ENCODE data around the gene TCIRG1. TPM values are rescaled to one million over a fixed set of nuclear protein-coding genes. Genes with fewer than 3 reads are reported as not detected.

The TCIRG1 gene
- total RNA-seq, 2 donors from 2014 or later = 217 to 244 TPM

GRCh38 chr11:68012044-68012842 lies 26.6 kb upstream of the TCIRG1 start:
- H3K4me3 Mint-ChIP-seq = no peak overlapping the region
- H3K36me3 Mint-ChIP-seq (ENCODE audit: low read depth) = no peaks in the 10 kb centered on the region
- H3K9me3 Mint-ChIP-seq = no peaks in the 10 kb centered on the region
- no peaks in the 10 kb centered on the region for H3K4me1 Mint-ChIP-seq
- no peak overlapping the region for H3K27ac Mint-ChIP-seq
- no peak for ATAC-seq (replicated peaks)
- no peaks in the 10 kb centered on the region for H3K27me3 Mint-ChIP-seq

GRCh38 chr11:68012843-68013610 lies 25.8 kb upstream of the TCIRG1 start:
- no peaks in the 10 kb centered on the region for H3K4me1 Mint-ChIP-seq
- H3K4me3 Mint-ChIP-seq = no peak overlapping the region
- H3K9me3 Mint-ChIP-seq = no peaks in the 10 kb centered on the region
- no peaks in the 10 kb centered on the region for H3K36me3 Mint-ChIP-seq (ENCODE audit: low read depth)
- no peak overlapping the region for H3K27ac Mint-ChIP-seq
- H3K27me3 Mint-ChIP-seq = no peaks in the 10 kb centered on the region
- ATAC-seq (replicated peaks) = no peak

- ATAC-seq (replicated peaks) = no peak
- Mint-ChIP-seq H3K4me1 (no peaks in the 10 kb centered on the region), H3K36me3 (ENCODE audit: low read depth) (no peaks in the 10 kb centered on the region), H3K9me3 (no peaks in the 10 kb centered on the region), H3K27ac (no peak overlapping the region), H3K27me3 (no peaks in the 10 kb centered on the region), H3K4me3 (no peak overlapping the region)
Observed at GRCh38 chr11:68013611-68014156, 25.1 kb upstream of the TCIRG1 start.

- H3K27me3 Mint-ChIP-seq = no peaks in the 10 kb centered on the region
- no peak overlapping the region for H3K4me3 Mint-ChIP-seq
- H3K4me1 Mint-ChIP-seq = no peaks in the 10 kb centered on the region
- ATAC-seq (replicated peaks) = peak; percentile 50
- no peak overlapping the region for H3K27ac Mint-ChIP-seq
- no peaks in the 10 kb centered on the region for H3K36me3 Mint-ChIP-seq (ENCODE audit: low read depth)
- H3K9me3 Mint-ChIP-seq = no peaks in the 10 kb centered on the region
Observed at GRCh38 chr11:68014157-68014946, 24.5 kb upstream of the TCIRG1 start.

GRCh38 chr11:68014947-68015447 lies 23.8 kb upstream of the TCIRG1 start:
- Mint-ChIP-seq H3K4me3 (no peak overlapping the region), H3K27me3 (no peaks in the 10 kb centered on the region), H3K36me3 (ENCODE audit: low read depth) (no peaks in the 10 kb centered on the region), H3K27ac (no peak overlapping the region), H3K9me3 (no peaks in the 10 kb centered on the region), H3K4me1 (no peaks in the 10 kb centered on the region)
- no peak for ATAC-seq (replicated peaks)

- Mint-ChIP-seq H3K4me1 (no peaks in the 10 kb centered on the region), H3K27me3 (no peaks in the 10 kb centered on the region), H3K36me3 (ENCODE audit: low read depth) (no peaks in the 10 kb centered on the region), H3K9me3 (no peaks in the 10 kb centered on the region), H3K4me3 (no peak overlapping the region), H3K27ac (no peak overlapping the region)
- no peak for ATAC-seq (replicated peaks)
Observed at GRCh38 chr11:68015467-68015866, 23.4 kb upstream of the TCIRG1 start.

- H3K4me3 Mint-ChIP-seq = no peak overlapping the region
- no peaks in the 10 kb centered on the region for H3K9me3 Mint-ChIP-seq
- no peak for ATAC-seq (replicated peaks)
- no peak overlapping the region for H3K27ac Mint-ChIP-seq
- no peaks in the 10 kb centered on the region for H3K4me1 Mint-ChIP-seq
- H3K27me3 Mint-ChIP-seq = no peaks in the 10 kb centered on the region
- no peaks in the 10 kb centered on the region for H3K36me3 Mint-ChIP-seq (ENCODE audit: low read depth)
Observed at GRCh38 chr11:68016161-68016903, 22.5 kb upstream of the TCIRG1 start.

- H3K4me1 Mint-ChIP-seq = no peaks in the 10 kb centered on the region
- no peak overlapping the region for H3K4me3 Mint-ChIP-seq
- H3K27ac Mint-ChIP-seq = no peak overlapping the region
Observed at GRCh38 chr11:68016904-68017817, 21.7 kb upstream of the TCIRG1 start.

GRCh38 chr11:68017980-68018729 lies 20.7 kb upstream of the TCIRG1 start:
- ATAC-seq (replicated peaks) = no peak
- Mint-ChIP-seq H3K9me3 (no peaks in the 10 kb centered on the region), H3K27ac (no peak overlapping the region), H3K36me3 (ENCODE audit: low read depth) (no peaks in the 10 kb centered on the region), H3K27me3 (no peaks in the 10 kb centered on the region), H3K4me1 (no peaks in the 10 kb centered on the region), H3K4me3 (no peak overlapping the region)

More at GRCh38 chr11:68016904-68017817, 21.7 kb upstream of the TCIRG1 start:
- no peaks in the 10 kb centered on the region for H3K27me3 Mint-ChIP-seq
- no peak for ATAC-seq (replicated peaks)
- H3K36me3 Mint-ChIP-seq (ENCODE audit: low read depth) = no peaks in the 10 kb centered on the region
- H3K9me3 Mint-ChIP-seq = no peaks in the 10 kb centered on the region

GRCh38 chr11:68018730-68019190 lies 20.1 kb upstream of the TCIRG1 start:
- H3K36me3 Mint-ChIP-seq (ENCODE audit: low read depth) = no peaks in the 10 kb centered on the region
- no peak for ATAC-seq (replicated peaks)

GRCh38 chr11:68019486-68019885 lies 19.3 kb upstream of the TCIRG1 start:
- ATAC-seq (replicated peaks) = no peak
- Mint-ChIP-seq H3K27me3 (no peaks in the 10 kb centered on the region), H3K4me1 (no peaks in the 10 kb centered on the region), H3K27ac (no peak overlapping the region), H3K4me3 (no peak overlapping the region), H3K9me3 (no peaks in the 10 kb centered on the region), H3K36me3 (ENCODE audit: low read depth) (no peaks in the 10 kb centered on the region)

More at GRCh38 chr11:68018730-68019190, 20.1 kb upstream of the TCIRG1 start:
- Mint-ChIP-seq H3K27me3 (no peaks in the 10 kb centered on the region), H3K4me3 (no peak overlapping the region), H3K27ac (no peak overlapping the region), H3K9me3 (no peaks in the 10 kb centered on the region), H3K4me1 (no peaks in the 10 kb centered on the region)

- Mint-ChIP-seq H3K36me3 (ENCODE audit: low read depth) (no peaks in the 10 kb centered on the region), H3K4me1 (no peaks in the 10 kb centered on the region), H3K27ac (no peak overlapping the region), H3K4me3 (no peak overlapping the region), H3K9me3 (no peaks in the 10 kb centered on the region), H3K27me3 (no peaks in the 10 kb centered on the region)
- no peak for ATAC-seq (replicated peaks)
Observed at GRCh38 chr11:68020575-68020974, 18.2 kb upstream of the TCIRG1 start.

Measured in activated T-helper 17 cell treated with anti-CD3 and anti-CD28 coated beads, Interleukin-2, amount 50 U/mL, for 72 hours (primary cell).